Muscle layer of duodenum (tissue), 2 donors: ENCODE data around the gene WDFY2.

Experiments
- H3K27ac ChIP-seq: one replicate; pipeline ENCODE4 v1.7.0; 2013; ENCODE audit warnings: mild to moderate bottlenecking, low read length
- H3K27me3 ChIP-seq: one replicate; pipeline ENCODE4 v1.7.0; 2013; ENCODE audit warnings: low read depth, mild to moderate bottlenecking, control low read depth, low read length
- H3K36me3 ChIP-seq, 2 donors: one replicate each; pipeline ENCODE4 v1.7.0; 2013; ENCODE audit warnings: low read length in 2 of 2, control low read depth in 1 of 2, mild to moderate bottlenecking in 1 of 2; ENCODE audit not compliant: insufficient read depth in 2 of 2, control insufficient read depth in 1 of 2
- H3K4me1 ChIP-seq, 2 donors: one replicate each; pipeline ENCODE4 v1.7.0; 2013; ENCODE audit warnings: low read length in 2 of 2, mild to moderate bottlenecking in 2 of 2, control low read depth in 1 of 2, moderate library complexity in 1 of 2; ENCODE audit not compliant: insufficient read depth in 2 of 2, control insufficient read depth in 1 of 2
- H3K4me3 ChIP-seq, 2 donors: one replicate each; pipeline ENCODE4 v1.7.0; 2013; ENCODE audit warnings: low read length in 2 of 2, low read depth in 1 of 2, mild to moderate bottlenecking in 1 of 2
- H3K9me3 ChIP-seq, 2 donors: one replicate each; pipeline ENCODE4 v1.7.0; 2013; ENCODE audit warnings: low read length in 2 of 2, control low read depth in 1 of 2, mild to moderate bottlenecking in 1 of 2; ENCODE audit not compliant: control insufficient read depth in 1 of 2
- donor health status: healthy.

Gene WDFY2

GRCh38 chr13:51697181-51697580 is 112.9 kb downstream of the WDFY2 start:
- no peaks in the 10 kb centered on the region for H3K36me3 ChIP-seq
- H3K27me3 ChIP-seq, result no peaks in the 10 kb centered on the region
- no peak overlapping the region for H3K4me3 ChIP-seq
- H3K9me3 ChIP-seq, result no peaks in the 10 kb centered on the region
- no peaks in the 10 kb centered on the region for H3K4me1 ChIP-seq
- H3K27ac ChIP-seq, result no peak overlapping the region

GRCh38 chr13:51697855-51698254 is 113.6 kb downstream of the WDFY2 start:
- H3K27me3 ChIP-seq, result no peaks in the 10 kb centered on the region
- no peaks in the 10 kb centered on the region for H3K36me3 ChIP-seq
- H3K4me1 ChIP-seq, result no peaks in the 10 kb centered on the region
- no peaks in the 10 kb centered on the region for H3K9me3 ChIP-seq
- no peak overlapping the region for H3K27ac ChIP-seq
- no peak overlapping the region for H3K4me3 ChIP-seq

- Histone ChIP-seq H3K4me1 (no peaks in the 10 kb centered on the region), H3K36me3 (no peaks in the 10 kb centered on the region), H3K27me3 (no peaks in the 10 kb centered on the region), H3K4me3 (no peak overlapping the region), H3K9me3 (no peaks in the 10 kb centered on the region), H3K27ac (no peak overlapping the region)
Measured at GRCh38 chr13:51698352-51698751, 114.1 kb downstream of the WDFY2 start.

- Histone ChIP-seq H3K27me3 (no peaks in the 10 kb centered on the region), H3K27ac (no peak overlapping the region), H3K4me1 (no peaks in the 10 kb centered on the region), H3K4me3 (no peak overlapping the region), H3K36me3 (peaks cover 0 to 4% of the 10 kb centered on the region in 2 donors), H3K9me3 (no peaks in the 10 kb centered on the region)
Measured at GRCh38 chr13:51704399-51705313, 120.4 kb downstream of the WDFY2 start.

GRCh38 chr13:51707461-51707860 is 123.2 kb downstream of the WDFY2 start:
- H3K9me3 ChIP-seq, result no peaks in the 10 kb centered on the region
- no peak overlapping the region for H3K4me3 ChIP-seq
- peaks cover 0 to 4% of the 10 kb centered on the region in 2 donors for H3K36me3 ChIP-seq
- no peak overlapping the region for H3K27ac ChIP-seq
- H3K4me1 ChIP-seq, result no peaks in the 10 kb centered on the region
- H3K27me3 ChIP-seq, result no peaks in the 10 kb centered on the region

- Histone ChIP-seq H3K27ac (no peak overlapping the region), H3K36me3 (no peaks in the 10 kb centered on the region), H3K9me3 (no peaks in the 10 kb centered on the region), H3K27me3 (no peaks in the 10 kb centered on the region), H3K4me1 (no peaks in the 10 kb centered on the region), H3K4me3 (no peak overlapping the region)
Measured at GRCh38 chr13:51713807-51714206, 129.5 kb downstream of the WDFY2 start.

- H3K27me3 ChIP-seq, result no peaks in the 10 kb centered on the region
Measured at GRCh38 chr13:51714663-51715168, 130.5 kb downstream of the WDFY2 start.

GRCh38 chr13:51715613-51716012 is 131.4 kb downstream of the WDFY2 start:
- Histone ChIP-seq H3K36me3 (no peaks in the 10 kb centered on the region), H3K27me3 (no peaks in the 10 kb centered on the region), H3K4me3 (no peak overlapping the region), H3K9me3 (no peaks in the 10 kb centered on the region), H3K27ac (no peak overlapping the region), H3K4me1 (no peaks in the 10 kb centered on the region)

More at GRCh38 chr13:51714663-51715168, 130.5 kb downstream of the WDFY2 start:
- Histone ChIP-seq H3K9me3 (no peaks in the 10 kb centered on the region), H3K27ac (no peak overlapping the region), H3K4me3 (no peak overlapping the region), H3K4me1 (no peaks in the 10 kb centered on the region), H3K36me3 (no peaks in the 10 kb centered on the region)

GRCh38 chr13:51717786-51718398 is 133.6 kb downstream of the WDFY2 start:
- H3K9me3 ChIP-seq, result no peaks in the 10 kb centered on the region
- H3K27ac ChIP-seq, result no peak overlapping the region
- H3K4me3 ChIP-seq, result no peak overlapping the region
- H3K4me1 ChIP-seq, result peaks cover 7 to 8% of the 10 kb centered on the region in 2 donors
- H3K27me3 ChIP-seq, result no peaks in the 10 kb centered on the region
- no peaks in the 10 kb centered on the region for H3K36me3 ChIP-seq

GRCh38 chr13:51719394-51719793 is 135.1 kb downstream of the WDFY2 start:
- no peak overlapping the region for H3K27ac ChIP-seq
- no peaks in the 10 kb centered on the region for H3K36me3 ChIP-seq
- no peaks in the 10 kb centered on the region for H3K27me3 ChIP-seq
- no peak overlapping the region for H3K4me3 ChIP-seq
- peaks cover 7 to 8% of the 10 kb centered on the region in 2 donors for H3K4me1 ChIP-seq
- no peaks in the 10 kb centered on the region for H3K9me3 ChIP-seq

- H3K36me3 ChIP-seq, result no peaks in the 10 kb centered on the region
- no peak overlapping the region for H3K4me3 ChIP-seq
- no peaks in the 10 kb centered on the region for H3K27me3 ChIP-seq
- H3K9me3 ChIP-seq, result no peaks in the 10 kb centered on the region
- H3K4me1 ChIP-seq, result peaks cover 7 to 8% of the 10 kb centered on the region in 2 donors
- no peak overlapping the region for H3K27ac ChIP-seq
Measured at GRCh38 chr13:51721496-51721895, 137.2 kb downstream of the WDFY2 start.
